ENCODE results near the gene NRTN. TPM values are rescaled to one million over a fixed set of nuclear protein-coding genes. Genes with fewer than 3 reads are reported as not detected.

Gene NRTN
- total and polyA plus RNA-seq, 2 of the 4 experiments (the other 2 are of a cell fraction), result 0.17 to 0.18 TPM

- Histone ChIP-seq H4K8ac (ENCODE audit: low read depth in 2 of 2, low read length in 2 of 2) (no peak overlapping the region), H2BK5ac (ENCODE audit: low read depth, low read length, poor library complexity, severe bottlenecking) (no peak overlapping the region), H2AK9ac (replicated peaks; ENCODE audit: low read depth, low read length, poor library complexity) (no peak overlapping the region), H2BK120ac (ENCODE audit: low read depth, low read length) (no peak overlapping the region), H2BK20ac (ENCODE audit: low read depth, low read length) (no peak overlapping the region), H4K5ac (ENCODE audit: low read depth, low read length) (no peak overlapping the region), H3K79me1 (ENCODE audit: low read depth in 1 of 2, low read length in 2 of 2) (no peaks in the 10 kb centered on the region), H3K18ac (ENCODE audit: low read depth, low read length) (no peak overlapping the region), H3K9me1 (ENCODE audit: insufficient read depth, low read length) (no peaks in the 10 kb centered on the region), H2AFZ (replicated peaks; ENCODE audit: low read length, poor library complexity) (no peak overlapping the region), H3K9me3 (ENCODE audit: control insufficient read depth, insufficient read depth, low read length) (no peaks in the 10 kb centered on the region), H3K27ac (ENCODE audit: insufficient read depth, low read length) (no peak overlapping the region), H3K4me3 (ENCODE audit: insufficient read depth, low read depth, low read length) (no peak overlapping the region), H3K4me2 (ENCODE audit: low read depth, low read length) (no peak overlapping the region), H3K56ac (ENCODE audit: extremely low read depth, insufficient read depth, low read length) (no peak overlapping the region), H3K9ac (ENCODE audit: low read depth, low read length) (no peak overlapping the region), H4K91ac (ENCODE audit: insufficient read depth, low read depth, low read length) (no peak overlapping the region), H3K14ac (replicated peaks; ENCODE audit: low read depth, low read length) (no peak overlapping the region), H2AK5ac (ENCODE audit: low read depth, low read length) (no peak overlapping the region), H2BK15ac (ENCODE audit: low read depth, low read length) (no peak overlapping the region), H3K36me3 (ENCODE audit: control insufficient read depth, insufficient read depth, low read length) (peaks cover 26% of the 10 kb centered on the region), H3K27me3 (ENCODE audit: control insufficient read depth, insufficient read depth, low read length) (no peaks in the 10 kb centered on the region), H3K23ac (ENCODE audit: low read depth, low read length) (no peak overlapping the region), H3K4me1 (ENCODE audit: control insufficient read depth, insufficient read depth, low read length) (no peaks in the 10 kb centered on the region), H4K20me1 (ENCODE audit: insufficient read depth, low read length) (no peaks in the 10 kb centered on the region), H3K4ac (ENCODE audit: low read depth, low read length) (no peak overlapping the region)
- ChIA-PET POLR2A (ENCODE audit: unreplicated experiment) (no interaction called here), CTCF (no interaction called here)
- in situ Hi-C loops (cut with MboI; ENCODE audit: low sequenced_read_pairs), result no loop called here
- BruUV-seq (replicated peaks), result no TSS peak
- TF ChIP-seq USF2 (IDR thresholded peaks at IDR 0.05; ENCODE audit: low read depth, low read length) (no peak), POLR2A (IDR thresholded peaks at IDR 0.05; ENCODE audit: low read depth, low read length) (no peak), CTCF (conservative IDR thresholded peaks at IDR 0.05; ENCODE audit: low read depth, low read length) (no peak), RFX5 (IDR thresholded peaks at IDR 0.05; ENCODE audit: low read depth, low read length) (no peak), NFE2L2 (IDR thresholded peaks at IDR 0.05; ENCODE audit: low read depth, low read length) (no peak), FOS (IDR thresholded peaks at IDR 0.05; ENCODE audit: low read depth, low read length) (no peak), RCOR1 (IDR thresholded peaks at IDR 0.05; ENCODE audit: insufficient replicate concordance, low read length) (no peak), MXI1 (IDR thresholded peaks at IDR 0.05; ENCODE audit: borderline replicate concordance, low read depth, low read length) (no peak), MAZ (IDR thresholded peaks at IDR 0.05; ENCODE audit: borderline replicate concordance, low read depth, low read length) (no peak), BHLHE40 (IDR thresholded peaks at IDR 0.05; ENCODE audit: low read depth, low read length) (no peak), MAFK (IDR thresholded peaks at IDR 0.05; ENCODE audit: low read depth, low read length) (no peak), CEBPB (IDR thresholded peaks at IDR 0.05; ENCODE audit: low read depth, low read length) (no peak), RAD21 (IDR thresholded peaks at IDR 0.05; ENCODE audit: low read length) (no peak), ELK1 (IDR thresholded peaks at IDR 0.05; ENCODE audit: borderline replicate concordance, low read depth, low read length) (no peak), SMC3 (IDR thresholded peaks at IDR 0.05; ENCODE audit: low read depth, low read length) (no peak), CHD1 (IDR thresholded peaks at IDR 0.05; ENCODE audit: low read depth, low read length) (no peak)
- intact Hi-C loops (cut with micrococcal nuclease), result no loop called here
- dilution Hi-C loops (cut with HindIII; ENCODE audit: low sequenced_read_pairs, unreplicated experiment), result no loop called here
- ATAC-seq (ENCODE audit: low read depth), result no peak
- DNase-seq, result no peak
- 92% methylated on average over 2 of the region's 9 CpGs; no CpG with 5 or more reads in 1 of the 2 experiments for WGBS, 2 experiments (ENCODE audit: extremely low coverage in 2 of 2, insufficient read length in 1 of 2)
Observed at GRCh38 chr19:5782322-5782721, 22.5 kb upstream of the NRTN start.

All from IMR-90 (cell line).